GM12872 (cell line): ENCODE results near the gene DFFB.

Source experiments
- CTCF ChIP-seq: IDR thresholded peaks from 3 replicates; pipeline ENCODE4 v1.5.1; 2011; ENCODE audit warnings: low read depth, mild to moderate bottlenecking, low read length, moderate library complexity; ENCODE audit not compliant: insufficient read depth

DFFB gene

DNA sequence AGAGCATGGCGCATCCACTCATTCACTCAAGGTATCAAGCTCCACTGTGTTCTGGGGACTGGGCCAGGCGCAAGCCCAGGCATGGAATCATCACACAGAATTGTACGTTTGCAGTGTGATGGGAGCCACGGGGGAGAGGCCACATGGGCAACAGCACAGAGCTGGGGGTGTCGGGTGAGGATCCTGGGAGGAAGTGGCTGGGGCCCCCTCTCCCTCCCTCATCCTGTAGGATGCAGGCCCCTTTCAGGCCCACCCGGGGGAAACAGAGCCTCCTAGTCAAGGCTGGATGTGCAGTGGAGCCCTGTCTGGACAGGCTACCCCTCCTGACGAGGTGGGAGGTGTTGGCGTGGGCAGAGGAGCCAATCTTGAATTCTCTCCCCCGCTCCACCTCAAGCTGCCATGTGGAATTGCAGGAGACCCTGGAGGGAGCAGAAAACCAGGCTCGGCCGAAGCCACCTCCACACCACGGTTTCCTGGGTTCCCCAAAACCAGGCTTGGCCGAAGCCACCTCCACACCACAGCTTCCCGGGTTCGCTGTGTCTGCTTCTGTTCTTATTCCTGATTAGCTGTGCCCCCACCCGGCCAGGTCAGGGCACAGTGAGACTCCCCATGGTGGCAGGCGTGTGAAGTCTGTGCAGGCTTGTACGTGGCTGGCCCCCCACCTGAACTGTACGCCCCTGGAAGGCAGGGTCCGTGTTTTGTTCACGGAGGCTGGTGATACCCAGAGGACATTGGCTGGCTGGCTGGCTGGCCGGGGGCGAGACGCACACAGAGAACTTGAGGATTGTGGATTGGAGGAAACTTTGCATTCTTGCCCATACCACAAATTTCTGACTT, 46.9 kb downstream of the DFFB start:
- TF ChIP-seq CTCF = no peak

GRCh38 chr1:3904843-3905185, 47.5 kb downstream of the DFFB start:
- no peak for TF ChIP-seq CTCF

- TF ChIP-seq CTCF = no peak
Measured at GRCh38 chr1:3905266-3905952, 48.1 kb downstream of the DFFB start.

GRCh38 chr1:3905953-3906671, 48.8 kb downstream of the DFFB start:
- TF ChIP-seq CTCF = no peak

GRCh38 chr1:3906672-3907020, 49.4 kb downstream of the DFFB start:
- no peak for TF ChIP-seq CTCF

DNA sequence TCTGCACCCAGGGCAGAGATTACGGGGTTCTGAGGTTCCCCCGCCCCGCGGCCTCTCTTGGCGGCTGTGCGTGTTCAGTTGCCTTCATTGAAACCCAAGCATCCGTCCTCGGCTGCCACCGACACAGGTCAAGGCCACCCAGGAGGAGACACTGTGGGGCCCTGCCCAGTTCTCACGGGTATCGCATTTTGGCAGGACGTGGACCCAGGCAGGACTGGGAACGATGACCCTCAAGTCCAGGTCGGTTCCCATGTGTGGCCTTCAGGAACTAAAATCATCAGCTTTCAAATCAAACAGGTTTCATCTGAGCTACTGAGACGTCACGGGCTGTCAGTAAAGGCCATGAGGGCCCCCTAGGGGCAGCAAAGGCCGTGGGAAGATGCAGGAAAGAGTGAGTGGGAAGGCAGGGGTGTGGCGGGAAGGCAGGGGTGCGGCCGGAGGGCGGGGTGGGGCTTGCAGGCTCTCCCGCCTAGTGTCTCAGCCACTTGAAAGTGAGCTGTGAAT, 49.8 kb downstream of the DFFB start:
- 0 out of 3 replicates have a peak, but pooled peaks have one; percentile 32 for TF ChIP-seq CTCF

DNA sequence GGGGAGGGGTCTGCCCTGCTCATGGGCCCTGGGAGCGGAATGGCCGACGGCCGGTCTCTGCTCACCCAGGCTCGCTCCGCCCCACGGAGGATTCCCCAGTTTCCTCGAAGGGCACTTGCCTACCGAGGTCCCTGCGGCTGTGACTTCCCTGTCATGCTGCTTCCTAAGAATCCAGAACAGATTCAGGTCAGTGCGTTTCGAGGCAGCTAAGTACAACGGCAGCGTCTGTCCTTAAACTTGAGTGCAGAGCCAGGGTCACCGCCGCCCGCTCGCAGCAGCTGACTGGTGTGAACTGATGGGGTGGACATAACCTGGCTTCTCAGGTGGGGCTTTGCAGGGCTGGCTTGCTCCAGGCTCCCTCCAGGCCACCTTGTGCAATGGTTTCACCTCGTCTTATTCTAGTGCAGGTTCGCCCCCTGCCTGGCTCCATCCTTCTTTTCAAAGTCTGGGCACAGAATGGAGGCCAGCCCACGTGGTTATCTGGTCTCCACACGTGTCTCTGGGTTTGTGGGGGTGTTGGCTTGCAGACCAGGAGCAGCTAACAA, 50.4 kb downstream of the DFFB start:
- TF ChIP-seq CTCF = no peak
